Measurements from ENCODE around the gene TNP2. TPM values are rescaled to one million over a fixed set of nuclear protein-coding genes. Genes with fewer than 3 reads are reported as not detected.

TNP2 gene
- total and polyA plus RNA-seq, 12 donors = not detected

GRCh38 chr16:11264155-11264832, 4.8 kb downstream of the TNP2 start:
- peaks cover 0 to 7% of the 10 kb centered on the region in 2 donors for H3K4me1 ChIP-seq (replicated peaks in 1 of 2)
- H3K27ac ChIP-seq = no peak overlapping the region
- H3K36me3 ChIP-seq (replicated peaks in 1 of 2) = no peaks in the 10 kb centered on the region
- H3K27me3 ChIP-seq = no peaks in the 10 kb centered on the region
- DNase-seq = no peak
- intact Hi-C loops (cut with DNase I) = no loop called here
- H3K4me3 ChIP-seq = no peak overlapping the region
- H3K9me3 ChIP-seq (replicated peaks in 1 of 3) = no peaks in the 10 kb centered on the region
- no peak for TF ChIP-seq POLR2A (IDR thresholded peaks at IDR 0.05)
- no peak for TF ChIP-seq CTCF (IDR thresholded peaks at IDR 0.05)
- WGBS, 4 donors = 77 to 91% (median 84%) methylated on average over 9 of the region's 9 CpGs

GRCh38 chr16:11263737-11264136, 5.4 kb downstream of the TNP2 start:
- H3K4me3 ChIP-seq = no peak overlapping the region
- H3K27ac ChIP-seq = no peak overlapping the region
- no peaks in the 10 kb centered on the region for H3K36me3 ChIP-seq (replicated peaks in 1 of 2)
- WGBS, 4 donors = 72 to 83% (median 75%) methylated on average over 4 of the region's 4 CpGs
- H3K9me3 ChIP-seq (replicated peaks in 1 of 3) = no peaks in the 10 kb centered on the region
- peaks cover 0 to 13% of the 10 kb centered on the region in 2 donors for H3K4me1 ChIP-seq (replicated peaks in 1 of 2)
- no peak for DNase-seq
- intact Hi-C loops (cut with DNase I) = no loop called here
- no peaks in the 10 kb centered on the region for H3K27me3 ChIP-seq
- TF ChIP-seq CTCF (IDR thresholded peaks at IDR 0.05) = no peak
- TF ChIP-seq POLR2A (IDR thresholded peaks at IDR 0.05) = no peak

- H3K27ac ChIP-seq = no peak overlapping the region
- intact Hi-C loops (cut with DNase I) = no loop called here
- 88 to 92% (median 91%) methylated on average over 8 of the region's 8 CpGs for WGBS, 4 donors
- no peaks in the 10 kb centered on the region for H3K36me3 ChIP-seq (replicated peaks in 1 of 2)
- H3K27me3 ChIP-seq = no peaks in the 10 kb centered on the region
- DNase-seq = no peak
- H3K4me1 ChIP-seq (replicated peaks in 1 of 2) = peaks cover 0 to 18% of the 10 kb centered on the region in 2 donors
- TF ChIP-seq CTCF (IDR thresholded peaks at IDR 0.05) (no peak), POLR2A (IDR thresholded peaks at IDR 0.05) (no peak)
- H3K9me3 ChIP-seq (replicated peaks in 1 of 3) = no peaks in the 10 kb centered on the region
- no peak overlapping the region for H3K4me3 ChIP-seq
These were observed 6.2 kb downstream of the TNP2 start for GRCh38 chr16:11262915-11263314.

- no peak overlapping the region for H3K4me3 ChIP-seq
- TF ChIP-seq POLR2A (IDR thresholded peaks at IDR 0.05) (no peak), CTCF (IDR thresholded peaks at IDR 0.05) (no peak)
- H3K9me3 ChIP-seq (replicated peaks in 1 of 3) = no peaks in the 10 kb centered on the region
- H3K4me1 ChIP-seq (replicated peaks in 1 of 2) = peaks cover 0 to 26% of the 10 kb centered on the region in 2 donors
- H3K27ac ChIP-seq = no peak overlapping the region
- WGBS, 4 donors = 78 to 90% (median 88%) methylated on average over 3 of the region's 3 CpGs
- no peaks in the 10 kb centered on the region for H3K36me3 ChIP-seq (replicated peaks in 1 of 2)
- intact Hi-C loops (cut with DNase I) = no loop called here
- no peaks in the 10 kb centered on the region for H3K27me3 ChIP-seq
- no peak for DNase-seq
These were observed 8.5 kb downstream of the TNP2 start for GRCh38 chr16:11260596-11260966.
